ENCODE data around the gene LOC128125822.

Gene LOC128125822

GRCh38 chr6:63530182-63530581, 42.1 kb upstream of the LOC128125822 start:
- DNase-seq (ENCODE audit: insufficient read length, low spot score) (no peak), FAIRE-seq (no peak)
- TF ChIP-seq, protein P1, sequence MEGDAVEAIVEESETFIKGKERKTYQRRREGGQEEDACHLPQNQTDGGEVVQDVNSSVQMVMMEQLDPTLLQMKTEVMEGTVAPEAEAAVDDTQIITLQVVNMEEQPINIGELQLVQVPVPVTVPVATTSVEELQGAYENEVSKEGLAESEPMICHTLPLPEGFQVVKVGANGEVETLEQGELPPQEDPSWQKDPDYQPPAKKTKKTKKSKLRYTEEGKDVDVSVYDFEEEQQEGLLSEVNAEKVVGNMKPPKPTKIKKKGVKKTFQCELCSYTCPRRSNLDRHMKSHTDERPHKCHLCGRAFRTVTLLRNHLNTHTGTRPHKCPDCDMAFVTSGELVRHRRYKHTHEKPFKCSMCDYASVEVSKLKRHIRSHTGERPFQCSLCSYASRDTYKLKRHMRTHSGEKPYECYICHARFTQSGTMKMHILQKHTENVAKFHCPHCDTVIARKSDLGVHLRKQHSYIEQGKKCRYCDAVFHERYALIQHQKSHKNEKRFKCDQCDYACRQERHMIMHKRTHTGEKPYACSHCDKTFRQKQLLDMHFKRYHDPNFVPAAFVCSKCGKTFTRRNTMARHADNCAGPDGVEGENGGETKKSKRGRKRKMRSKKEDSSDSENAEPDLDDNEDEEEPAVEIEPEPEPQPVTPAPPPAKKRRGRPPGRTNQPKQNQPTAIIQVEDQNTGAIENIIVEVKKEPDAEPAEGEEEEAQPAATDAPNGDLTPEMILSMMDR (IDR thresholded peaks at IDR 0.05; ENCODE audit: insufficient read depth, missing control alignments) = no peak

DNA sequence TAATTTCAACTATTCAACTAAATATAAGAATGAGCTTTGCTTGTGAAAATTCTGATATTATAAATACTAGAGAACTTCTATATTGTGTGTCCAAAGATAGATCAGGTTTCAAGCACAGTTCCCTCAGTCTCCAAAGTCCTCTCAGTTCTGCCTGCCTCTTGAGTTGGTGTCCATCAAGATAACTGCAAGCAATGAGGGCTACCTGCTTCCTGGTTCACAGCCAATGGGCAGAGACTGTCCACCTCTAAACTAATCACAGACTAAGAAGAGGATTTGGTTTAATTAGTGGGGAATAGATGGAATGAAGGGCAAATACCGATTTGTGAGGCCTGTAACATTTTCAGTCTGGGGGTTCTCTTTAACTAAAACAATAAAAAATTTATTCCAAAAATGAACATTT, 41.3 kb upstream of the LOC128125822 start:
- FAIRE-seq (no peak), DNase-seq (ENCODE audit: insufficient read length, low spot score) (no peak)
- TF ChIP-seq, protein P1 (IDR thresholded peaks at IDR 0.05; ENCODE audit: insufficient read depth, missing control alignments) = no peak

DNA sequence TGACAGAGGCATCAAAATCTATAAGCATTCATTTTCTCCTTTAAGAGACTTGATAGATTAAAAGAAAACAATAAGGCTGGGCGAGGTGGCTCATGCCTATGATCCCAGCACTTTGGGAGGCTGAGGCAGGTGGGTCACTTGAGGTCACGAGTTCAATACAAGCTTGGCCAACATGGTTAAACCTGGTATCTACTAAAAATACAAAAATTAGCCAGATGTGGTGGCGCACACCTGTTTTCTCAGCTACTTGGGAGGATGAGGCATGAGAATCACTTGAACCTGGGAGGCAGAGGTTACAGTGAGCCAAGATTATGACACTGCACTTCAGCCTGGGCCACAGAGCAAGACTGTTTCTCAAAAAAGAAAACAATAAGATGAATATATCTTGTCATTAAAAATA, 39.3 kb upstream of the LOC128125822 start:
- FAIRE-seq (no peak), DNase-seq (ENCODE audit: insufficient read length, low spot score) (no peak)
- TF ChIP-seq, protein P1 (IDR thresholded peaks at IDR 0.05; ENCODE audit: insufficient read depth, missing control alignments) = no peak

GRCh38 chr6:63533952-63534351, 38.3 kb upstream of the LOC128125822 start:
- DNase-seq (ENCODE audit: insufficient read length, low spot score) = no peak
- TF ChIP-seq, protein P1 (IDR thresholded peaks at IDR 0.05; ENCODE audit: insufficient read depth, missing control alignments) = no peak
- FAIRE-seq = no peak

GRCh38 chr6:63537201-63537958, 34.9 kb upstream of the LOC128125822 start:
- no peak for FAIRE-seq
- DNase-seq (ENCODE audit: insufficient read length, low spot score) = no peak
- TF ChIP-seq, protein P1 (IDR thresholded peaks at IDR 0.05; ENCODE audit: insufficient read depth, missing control alignments) = no peak

DNA sequence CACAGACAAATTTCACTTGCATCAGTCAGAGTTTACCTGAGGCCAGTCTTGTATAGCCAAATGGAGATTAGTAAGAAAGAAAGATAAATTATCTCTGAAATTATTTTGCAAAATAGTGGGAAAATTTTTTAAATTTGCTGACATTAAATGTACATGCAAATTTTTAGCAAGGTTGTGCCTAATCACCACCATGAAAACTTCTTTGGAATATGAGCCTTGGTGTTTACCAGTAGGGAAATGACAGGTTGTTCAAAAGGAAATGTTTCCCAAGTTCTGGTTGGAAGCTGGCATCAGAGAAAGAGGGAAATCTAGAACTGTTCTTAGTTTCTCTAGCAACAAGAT, 34.4 kb upstream of the LOC128125822 start:
- TF ChIP-seq, protein P1 (IDR thresholded peaks at IDR 0.05; ENCODE audit: insufficient read depth, missing control alignments) = no peak
- FAIRE-seq (no peak), DNase-seq (ENCODE audit: insufficient read length, low spot score) (no peak)

DNA sequence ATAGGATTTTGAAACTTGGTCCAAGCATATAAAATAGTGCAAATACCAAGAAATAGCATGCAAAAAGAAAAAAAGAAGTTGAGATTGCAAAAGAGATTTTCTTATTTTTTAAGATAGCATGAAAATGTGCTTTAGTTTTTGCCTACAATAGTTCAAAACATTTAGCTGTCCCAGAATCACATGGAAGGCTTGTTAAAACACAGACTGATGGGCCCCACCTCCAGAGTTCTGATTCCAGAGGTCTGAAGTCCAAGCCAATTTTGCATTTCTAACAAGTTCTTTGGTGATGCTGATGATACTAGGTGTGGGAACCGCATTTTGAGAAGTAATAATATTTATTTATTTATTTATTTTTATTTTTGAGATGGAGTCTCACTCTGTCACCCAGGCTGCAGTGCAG, 33.7 kb upstream of the LOC128125822 start:
- DNase-seq (ENCODE audit: insufficient read length, low spot score) (no peak), FAIRE-seq (no peak)
- TF ChIP-seq, protein P1 (IDR thresholded peaks at IDR 0.05; ENCODE audit: insufficient read depth, missing control alignments) = no peak

Data from D721Med (cell line).